ENCODE results near the gene XBP1. TPM values are rescaled to one million over a fixed set of nuclear protein-coding genes. Genes with fewer than 3 reads are reported as not detected.
"Not testable (repeated sequence)": the region's sequence is repeated elsewhere in the genome, so short reads cannot be mapped to it uniquely, and the experiment has no call there.

XBP1 gene
- total and polyA plus RNA-seq, 10 of the 15 experiments (the other 5 are each of a cell fraction or from before 2014, with no cell fraction given) = 44.5 to 313 (median 149) TPM

DNA sequence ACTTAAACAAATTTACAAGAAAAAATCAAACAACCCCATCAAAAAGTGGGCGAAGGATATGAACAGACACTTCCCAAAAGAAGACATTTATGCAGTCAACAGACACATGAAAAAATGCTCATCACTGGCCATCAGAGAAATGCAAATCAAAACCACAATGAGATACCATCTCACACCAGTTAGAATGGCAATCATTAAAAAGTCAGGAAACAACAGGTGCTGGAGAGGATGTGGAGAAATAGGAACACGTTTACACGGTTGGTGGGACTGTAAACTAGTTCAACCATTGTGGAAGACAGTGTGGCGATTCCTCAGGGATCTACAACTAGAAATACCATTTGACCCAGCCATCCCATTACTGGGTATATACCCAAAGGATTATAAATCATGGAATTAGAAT is 26.1 kb upstream of the XBP1 start:
- H3K27me3 ChIP-seq (replicated peaks in 1 of 2; ENCODE audit: control insufficient read depth in 2 of 2, insufficient read depth in 2 of 2, low read length in 1 of 2); H4K20me1 ChIP-seq (ENCODE audit: control insufficient read depth, insufficient read depth); CTCF ChIA-PET; H3K79me2 ChIP-seq (ENCODE audit: control insufficient read depth, insufficient read depth, low read length); H3K4me3 ChIP-seq; H3K27ac ChIP-seq (ENCODE audit: control insufficient read depth, insufficient read depth); ATAC-seq; POLR2A ChIA-PET; H3K9me3 ChIP-seq (replicated peaks; ENCODE audit: control insufficient read depth, insufficient read depth, low read length); FAIRE-seq; DNase-seq (ENCODE audit: low read depth, low spot score); H3K36me3 ChIP-seq (ENCODE audit: control insufficient read depth in 2 of 2, insufficient read depth in 2 of 2, low read length in 1 of 2); H3K9ac ChIP-seq (ENCODE audit: control insufficient read depth, insufficient read depth, low read length); H2AFZ ChIP-seq (ENCODE audit: control insufficient read depth, low read depth, low read length); H3K4me2 ChIP-seq (ENCODE audit: control insufficient read depth, insufficient read depth); BruUV-seq (replicated peaks): not testable (repeated sequence)
- H3K4me1 ChIP-seq (ENCODE audit: control insufficient read depth, insufficient read depth, low read length) = peaks cover 18% of the 10 kb centered on the region
- in situ Hi-C loops (cut with MboI) = loop anchor here (5.0 to 10.0 kb wide), 2 partner anchors 224 to 802 kb away; no protein-coding TSS in a partner anchor
- RAD21 ChIA-PET (ENCODE audit: unreplicated experiment) = interaction anchor here (5.6 kb wide), 1 partner anchor 37 kb away, joined by 69 read pairs; no protein-coding TSS in a partner anchor
- SMC1A ChIA-PET (ENCODE audit: uncharacterized antibody, unreplicated experiment) = interaction anchor here (5.3 to 6.0 kb wide), 2 partner anchors 27 to 38 kb away, joined by 79 to 95 read pairs; partner anchors contain the start of gene XBP1
- intact Hi-C loops (cut with micrococcal nuclease; ENCODE audit: unreplicated experiment) = loop anchor here (10.0 kb wide), 3 partner anchors 52 to 812 kb away; partner anchors contain the start of genes CCDC117 and TTC28
- 67% methylated on average over 4 of the region's 4 CpGs for WGBS (ENCODE audit: insufficient coverage, insufficient replicate concordance, low lambda C conversion rate, missing lambda C conversion rate)

DNA sequence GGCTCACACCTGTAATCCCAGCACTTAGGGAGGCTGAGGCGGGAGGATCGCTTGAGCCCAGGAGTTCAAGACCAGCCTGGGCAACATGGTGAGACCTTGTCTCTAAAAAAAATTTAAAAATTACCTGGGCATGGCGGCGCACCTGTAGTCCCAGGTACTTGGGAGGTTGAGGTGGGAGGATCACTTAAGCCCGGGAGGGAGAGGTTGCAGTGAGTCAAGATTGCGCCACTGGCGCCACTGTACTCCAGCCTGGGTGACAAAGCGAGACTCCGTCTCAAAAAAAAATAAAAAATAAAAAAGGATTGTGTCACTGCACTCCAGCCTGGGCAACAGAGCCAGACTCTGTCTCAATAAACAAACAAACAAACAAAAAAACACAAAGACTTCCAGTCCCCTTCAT is 24.1 kb upstream of the XBP1 start:
- FAIRE-seq; H3K36me3 ChIP-seq (ENCODE audit: control insufficient read depth in 2 of 2, insufficient read depth in 2 of 2, low read length in 1 of 2); H3K4me3 ChIP-seq; ATAC-seq; H3K9me3 ChIP-seq (replicated peaks; ENCODE audit: control insufficient read depth, insufficient read depth, low read length); H3K79me2 ChIP-seq (ENCODE audit: control insufficient read depth, insufficient read depth, low read length); H3K27me3 ChIP-seq (replicated peaks in 1 of 2; ENCODE audit: control insufficient read depth in 2 of 2, insufficient read depth in 2 of 2, low read length in 1 of 2); POLR2A ChIA-PET; SMC1A ChIA-PET (ENCODE audit: uncharacterized antibody, unreplicated experiment); RAD21 ChIA-PET (ENCODE audit: unreplicated experiment); DNase-seq (ENCODE audit: low read depth, low spot score); H2AFZ ChIP-seq (ENCODE audit: control insufficient read depth, low read depth, low read length); H3K9ac ChIP-seq (ENCODE audit: control insufficient read depth, insufficient read depth, low read length); H3K4me2 ChIP-seq (ENCODE audit: control insufficient read depth, insufficient read depth); BruUV-seq (replicated peaks); H4K20me1 ChIP-seq (ENCODE audit: control insufficient read depth, insufficient read depth); H3K27ac ChIP-seq (ENCODE audit: control insufficient read depth, insufficient read depth): not testable (repeated sequence)
- peaks cover 25% of the 10 kb centered on the region for H3K4me1 ChIP-seq (ENCODE audit: control insufficient read depth, insufficient read depth, low read length)
- in situ Hi-C loops (cut with MboI) = loop anchor here (10.0 kb wide), 1 partner anchor 800 kb away; no protein-coding TSS in a partner anchor
- 97% methylated on average over 9 of the region's 9 CpGs for WGBS (ENCODE audit: insufficient coverage, insufficient replicate concordance, low lambda C conversion rate, missing lambda C conversion rate)
- CTCF ChIA-PET = interaction anchor here (0.7 to 1.0 kb wide), 3 partner anchors 21 to 151 kb away, joined by 3 to 5 read pairs (median 4); no protein-coding TSS in a partner anchor
- intact Hi-C loops (cut with micrococcal nuclease; ENCODE audit: unreplicated experiment) = loop anchor here (10.0 kb wide), 3 partner anchors 50 to 810 kb away; partner anchors contain the start of genes CCDC117 and TTC28

Measured in GM12878 (cell line).